GM13977 (cell line): ENCODE data around the gene MCCD1.
"Not testable (repeated sequence)": the region's sequence is repeated elsewhere in the genome, so short reads cannot be mapped to it uniquely, and the experiment has no call there.

Experiments used
- DNase-seq: peaks from one replicate; pipeline ENCODE4 v3.0.0; 2012; ENCODE audit warnings: low spot score
- CTCF ChIP-seq: IDR thresholded peaks from 2 replicates; pipeline ENCODE4 v1.5.1; 2012; ENCODE audit warnings: mild to moderate bottlenecking, control low read depth; ENCODE audit not compliant: insufficient read depth; ENCODE audit errors: extremely low read depth, missing control alignments
- in situ Hi-C: fragments of 300-500 bp; cut with MboI; formaldehyde crosslinking; loops from one replicate; pipeline ENCODE4 v1.12.0; 2022; ENCODE audit warnings: low sequenced_read_pairs, low pct_unique_long_range_greater_than_20kb, mixed read lengths, inconsistent platforms; ENCODE audit not compliant: unreplicated experiment

Gene MCCD1

GRCh38 chr6:31498748-31499147 is 30.0 kb upstream of the MCCD1 start:
- in situ Hi-C loops, result no loop called here
- TF ChIP-seq CTCF, result no peak
- no peak for DNase-seq

- DNase-seq, in situ Hi-C loops: not testable (repeated sequence)
Observed at GRCh38 chr6:31499648-31500047, 29.1 kb upstream of the MCCD1 start.

GRCh38 chr6:31502586-31502985 is 26.2 kb upstream of the MCCD1 start:
- TF ChIP-seq CTCF, result no peak
- in situ Hi-C loops, result no loop called here

GRCh38 chr6:31509036-31509435 is 19.7 kb upstream of the MCCD1 start:
- in situ Hi-C loops, DNase-seq: not testable (repeated sequence)

More at GRCh38 chr6:31502586-31502985, 26.2 kb upstream of the MCCD1 start:
- DNase-seq, result no peak

GRCh38 chr6:31510007-31510406 is 18.8 kb upstream of the MCCD1 start:
- in situ Hi-C loops, result no loop called here
- DNase-seq, result no peak
- TF ChIP-seq CTCF, result no peak

- DNase-seq, result no peak
- in situ Hi-C loops, result no loop called here
Observed at GRCh38 chr6:31513456-31514165, 15.2 kb upstream of the MCCD1 start.

GRCh38 chr6:31521835-31522234 is 6.9 kb upstream of the MCCD1 start:
- DNase-seq, result no peak
- TF ChIP-seq CTCF, result no peak
- in situ Hi-C loops, result no loop called here

More at GRCh38 chr6:31513456-31514165, 15.2 kb upstream of the MCCD1 start:
- no peak for TF ChIP-seq CTCF

- TF ChIP-seq CTCF, result no peak
- no peak for DNase-seq
- in situ Hi-C loops, result no loop called here
Observed at GRCh38 chr6:31525553-31525931, 3.2 kb upstream of the MCCD1 start.
